GM18951 (cell line): Measurements from ENCODE around the gene KSR2.

Source experiments
- POLR2A ChIP-seq: IDR thresholded peaks from 4 replicates; pipeline ENCODE4 v1.6.1; 2011; ENCODE audit warnings: mild to moderate bottlenecking; ENCODE audit not compliant: insufficient read length, insufficient read depth; ENCODE audit errors: extremely low read depth
- in situ Hi-C: fragments of 300-500 bp; cut with MboI; formaldehyde crosslinking; loops from one replicate; pipeline ENCODE4 v1.12.0; 2022; ENCODE audit warnings: low sequenced_read_pairs, mixed read lengths, inconsistent platforms; ENCODE audit not compliant: unreplicated experiment

Gene KSR2

DNA sequence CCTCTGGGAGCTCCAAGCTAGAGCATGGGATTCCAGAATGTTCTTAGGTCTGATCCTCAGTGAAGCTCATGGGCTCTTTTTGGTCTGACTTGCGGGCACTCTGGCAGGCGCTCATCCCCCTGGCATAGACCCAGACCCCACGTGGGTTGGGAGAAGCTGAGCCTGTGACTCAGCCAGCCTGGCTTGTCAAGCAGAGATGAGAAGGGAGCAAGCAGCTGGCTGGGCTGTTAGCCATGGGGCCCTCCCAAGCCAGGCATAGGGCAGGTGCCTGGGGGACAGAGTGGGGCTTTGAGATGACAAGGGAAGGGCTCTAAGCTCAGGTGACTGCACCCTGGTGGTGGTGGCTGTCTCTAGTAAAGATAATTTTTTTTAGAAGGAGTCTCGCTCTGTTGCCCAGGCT lies 527.0 kb downstream of the KSR2 start:
- in situ Hi-C loops = no loop called here
- no peak for TF ChIP-seq POLR2A

DNA sequence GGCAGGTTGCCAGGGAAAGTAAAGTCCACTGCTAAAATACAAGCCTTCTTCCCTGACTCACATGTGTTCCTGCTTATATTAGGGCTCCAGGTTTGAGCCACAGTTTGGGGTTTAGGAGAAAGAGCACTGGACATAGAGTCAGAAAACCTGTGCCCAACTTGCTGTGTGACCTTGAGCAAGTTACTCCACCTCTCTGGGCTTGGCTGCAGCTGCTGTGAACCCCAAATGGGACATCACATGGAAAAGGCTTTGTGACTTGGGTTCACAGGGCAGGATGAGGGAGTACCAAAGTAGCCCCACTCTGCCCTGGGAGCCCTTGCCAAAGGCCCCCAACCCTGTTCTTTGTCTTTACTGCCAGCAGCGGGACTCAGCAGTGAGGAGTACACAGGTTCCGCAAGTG lies 528.4 kb downstream of the KSR2 start:
- no peak for TF ChIP-seq POLR2A
- in situ Hi-C loops = no loop called here

DNA sequence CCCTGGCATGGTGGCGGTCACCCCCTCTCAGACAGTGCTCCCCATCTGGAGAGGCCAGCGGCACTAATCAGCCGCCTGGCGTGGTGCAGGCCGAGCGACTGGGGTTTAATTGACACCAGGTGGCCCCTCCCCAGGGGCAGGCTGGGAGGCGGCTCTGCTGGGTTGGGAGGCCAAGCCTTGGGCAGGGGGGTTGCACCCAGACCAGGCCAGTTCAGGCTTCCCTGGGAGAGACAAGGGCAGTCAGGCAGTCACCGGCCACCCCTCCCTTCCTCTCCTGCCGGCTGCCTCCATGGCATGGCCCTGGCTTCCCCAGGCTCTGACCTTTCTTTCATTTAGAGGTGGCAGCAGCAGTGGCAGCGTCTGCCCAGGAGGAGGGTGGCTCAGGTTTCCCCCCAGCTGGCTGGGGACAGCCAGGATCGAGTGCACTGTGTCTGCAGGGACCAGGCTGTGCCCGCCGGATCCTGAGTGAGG lies 529.2 kb downstream of the KSR2 start:
- in situ Hi-C loops = no loop called here
- TF ChIP-seq POLR2A = no peak

DNA sequence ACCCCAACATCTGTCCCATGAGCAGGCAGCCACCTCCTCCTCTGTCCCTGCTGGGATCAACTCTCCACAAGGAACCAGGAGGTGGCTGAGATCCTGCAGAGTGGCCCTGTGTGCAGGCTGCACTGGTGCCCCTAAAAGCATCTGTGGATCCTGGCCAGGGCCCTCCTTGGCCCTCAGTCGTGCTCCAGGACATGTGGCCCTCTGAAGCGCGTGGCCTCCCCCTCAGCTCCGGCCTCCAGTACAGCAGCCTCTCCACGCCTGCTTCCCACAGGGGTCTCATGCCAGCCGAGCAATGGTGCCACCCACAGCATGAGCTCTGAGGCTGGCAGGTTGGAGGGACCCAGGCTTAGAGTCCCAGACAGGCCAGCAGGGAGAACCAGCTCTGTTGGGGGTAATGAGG lies 530.0 kb downstream of the KSR2 start:
- in situ Hi-C loops = no loop called here
- TF ChIP-seq POLR2A = no peak

DNA sequence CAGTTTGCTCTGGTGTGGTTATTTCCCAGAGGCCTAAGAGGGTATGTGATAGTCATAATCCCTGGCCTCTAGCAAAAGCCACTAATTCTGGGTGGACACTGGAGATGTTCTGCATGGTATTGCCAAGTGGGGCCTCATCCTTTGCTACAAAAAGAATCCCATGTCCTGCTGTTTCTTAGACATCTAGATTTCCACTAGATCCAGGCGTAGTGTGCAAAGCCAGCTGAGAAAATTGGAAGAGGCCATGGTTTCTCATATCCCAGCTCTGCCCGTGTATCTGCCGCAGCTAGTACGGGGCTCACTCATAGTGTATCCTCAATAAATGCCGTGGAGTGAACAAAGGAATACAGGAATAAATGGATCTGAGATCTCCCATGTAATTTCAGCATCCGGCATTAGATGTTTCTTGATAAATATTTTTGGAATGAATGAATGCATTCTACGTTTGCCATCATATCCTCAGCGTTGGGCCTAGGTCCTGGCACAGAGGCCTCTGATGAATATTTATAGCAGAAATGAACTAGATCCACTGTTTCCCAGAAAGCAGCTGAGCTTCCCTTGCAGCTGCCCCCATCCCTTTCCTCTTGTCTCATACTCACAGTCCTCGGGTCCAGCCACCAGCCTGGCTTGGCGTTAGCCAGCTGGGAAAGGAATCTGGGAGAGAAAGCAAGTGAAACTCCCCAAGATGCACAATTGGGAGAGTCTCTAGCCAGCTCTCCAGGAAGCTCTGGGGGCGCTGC lies 531.1 kb downstream of the KSR2 start:
- in situ Hi-C loops = no loop called here
- TF ChIP-seq POLR2A = no peak

DNA sequence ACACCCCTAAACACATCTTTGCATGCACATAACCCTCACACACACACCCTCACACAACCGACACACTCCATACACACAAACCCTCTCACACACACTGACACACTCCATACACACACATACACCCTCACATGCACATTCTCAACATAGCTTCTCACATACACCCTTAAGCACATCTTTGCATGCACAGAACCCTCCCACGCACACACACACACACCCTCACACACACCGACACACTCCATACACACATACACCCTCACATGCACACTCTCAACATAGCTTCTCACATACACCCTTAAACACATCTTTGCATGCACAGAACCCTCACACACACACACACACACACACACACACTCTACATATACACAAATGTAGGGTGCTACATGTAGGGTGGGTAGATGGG lies 534.9 kb downstream of the KSR2 start:
- no peak for TF ChIP-seq POLR2A
- in situ Hi-C loops = no loop called here

DNA sequence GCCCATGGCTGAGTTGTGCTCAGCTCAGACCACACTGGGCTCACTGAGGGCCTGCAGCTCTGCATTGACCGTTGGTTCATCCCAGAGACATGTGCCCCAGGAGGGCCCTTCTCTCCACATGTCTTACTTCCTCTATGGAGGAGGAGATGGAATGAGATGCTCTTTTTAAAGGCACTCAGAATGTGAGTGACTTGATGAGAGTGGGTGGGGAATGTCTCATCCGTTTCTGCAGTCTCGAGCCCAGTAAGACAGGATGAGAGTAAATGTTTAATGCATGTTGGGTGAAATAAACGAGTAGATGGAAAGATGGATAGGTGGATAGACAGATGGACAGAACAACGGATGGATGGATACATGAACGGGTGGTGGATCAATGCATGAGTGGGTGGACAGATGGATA lies 538.5 kb downstream of the KSR2 start:
- no peak for TF ChIP-seq POLR2A
- in situ Hi-C loops = no loop called here

DNA sequence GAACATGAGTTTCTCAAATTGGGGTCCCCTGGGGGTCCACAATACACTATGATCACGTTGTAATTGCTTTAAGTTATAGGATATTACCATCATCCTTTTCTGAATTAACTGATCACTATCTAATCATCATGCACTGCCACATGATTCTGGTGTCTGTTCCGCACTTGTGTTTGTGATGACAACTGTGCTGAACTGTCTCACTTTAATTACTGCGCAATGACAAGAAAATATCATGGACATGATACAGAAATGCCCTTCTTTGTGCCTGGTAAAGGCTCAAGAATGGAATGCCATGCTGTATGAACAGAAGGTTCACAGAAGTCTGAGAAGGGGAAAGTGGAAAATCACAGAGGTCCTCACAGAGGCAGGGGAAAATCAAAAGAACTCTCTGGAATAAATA lies 541.6 kb downstream of the KSR2 start:
- in situ Hi-C loops = no loop called here
- no peak for TF ChIP-seq POLR2A

DNA sequence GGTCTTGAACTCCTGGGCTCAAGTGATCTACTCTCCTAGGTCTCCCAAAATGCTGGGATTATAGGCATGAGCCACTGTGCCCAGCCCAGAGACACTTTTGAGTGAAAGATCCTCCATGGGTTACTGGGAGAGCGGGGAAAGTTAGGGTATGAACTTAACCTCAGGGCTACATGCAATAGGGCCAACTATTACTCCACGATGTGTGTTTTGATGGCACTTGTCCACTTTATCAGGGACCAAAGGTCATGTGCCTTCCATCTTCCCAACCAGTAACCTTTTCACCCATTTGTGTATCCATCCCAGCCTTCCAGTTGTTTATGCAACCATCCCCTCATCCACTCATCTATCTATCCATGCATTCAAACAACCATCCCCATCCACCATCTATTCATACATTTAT lies 546.8 kb downstream of the KSR2 start:
- TF ChIP-seq POLR2A = no peak
- in situ Hi-C loops = no loop called here

DNA sequence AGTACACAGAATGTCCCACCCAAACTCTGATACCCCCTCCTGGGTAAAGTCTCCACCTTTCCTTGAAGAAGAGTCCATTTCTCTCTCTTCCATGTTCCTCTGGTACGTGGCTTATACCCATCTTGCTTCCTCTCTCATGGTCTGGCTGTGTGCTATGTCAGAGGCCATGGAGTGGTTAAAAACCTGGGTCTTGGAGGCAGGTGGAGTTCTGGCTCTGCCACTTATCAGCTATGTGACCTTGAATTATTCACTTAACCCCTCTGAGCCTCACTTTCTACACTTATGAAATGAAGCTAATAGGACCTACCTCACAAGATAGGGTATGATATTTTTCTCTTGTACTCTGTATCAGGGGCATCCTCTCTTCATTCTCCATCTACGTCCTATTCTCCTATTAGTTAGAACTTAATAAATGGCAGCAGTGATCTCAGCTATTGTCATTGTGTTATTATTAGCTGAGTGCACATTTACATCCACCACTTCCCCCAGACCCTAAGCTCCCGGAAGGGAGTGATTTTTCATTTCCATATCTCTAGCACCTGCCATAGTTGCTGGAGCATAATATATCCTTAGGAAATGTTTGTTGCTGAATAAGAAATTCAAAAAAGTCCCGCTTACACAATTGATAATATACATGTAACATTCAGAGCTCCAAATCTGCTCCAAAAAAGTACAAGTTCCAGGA lies 547.6 kb downstream of the KSR2 start:
- no peak for TF ChIP-seq POLR2A

DNA sequence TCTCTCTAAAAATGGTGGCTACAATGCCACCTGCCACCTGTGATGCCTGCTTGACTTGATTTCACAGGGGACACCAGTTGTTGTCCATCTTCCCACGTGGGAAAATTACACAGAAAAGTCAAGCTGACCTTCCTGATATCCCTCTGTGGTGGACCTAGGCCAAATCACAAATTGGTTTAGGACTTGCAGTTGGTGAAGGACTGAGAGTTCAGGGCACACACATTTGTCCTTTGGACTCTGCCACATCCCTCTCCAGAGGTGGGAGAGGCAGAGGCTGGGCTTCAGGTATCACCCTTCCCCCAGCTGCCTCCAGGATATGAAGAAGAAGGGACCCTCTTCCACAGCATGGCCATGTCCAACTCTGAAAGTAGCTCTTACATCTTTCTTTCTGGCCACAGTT lies 551.8 kb downstream of the KSR2 start:
- in situ Hi-C loops = no loop called here
- TF ChIP-seq POLR2A = no peak

More for the DNA sequence above, 547.6 kb downstream of the KSR2 start:
- in situ Hi-C loops = no loop called here

DNA sequence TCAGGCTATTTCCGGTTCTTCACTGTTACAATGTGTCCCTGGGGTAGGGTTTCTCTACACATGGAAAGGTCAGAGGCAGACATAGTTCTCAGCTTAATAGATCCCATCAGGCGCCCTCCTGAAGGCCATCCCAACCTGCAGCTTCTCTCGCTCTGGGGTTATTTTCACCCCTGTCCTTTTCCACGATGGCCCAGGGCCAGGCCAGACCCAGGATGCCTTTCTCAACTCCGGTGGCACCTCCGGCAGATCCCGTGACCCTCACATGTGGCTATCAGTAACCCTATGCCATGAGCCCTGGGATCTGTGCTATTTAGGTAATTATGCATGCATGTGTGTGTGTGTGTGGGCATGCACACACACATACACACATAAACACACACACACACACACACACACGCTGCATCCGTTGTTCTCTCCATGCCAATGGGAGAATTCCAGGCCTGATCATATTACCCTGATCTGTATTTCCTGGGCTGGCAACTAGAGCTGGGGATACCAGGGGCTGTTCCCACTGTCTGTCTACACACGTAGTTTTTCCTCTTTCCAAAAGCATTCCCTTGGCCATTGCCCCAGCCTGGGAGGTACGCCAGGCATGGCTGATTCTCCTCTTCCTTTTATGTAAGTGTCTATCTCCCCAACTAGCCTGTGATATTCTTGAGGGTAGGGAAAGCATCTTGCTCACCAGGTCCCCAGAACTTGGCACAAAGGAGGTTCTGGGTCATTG lies 556.2 kb downstream of the KSR2 start:
- no peak for TF ChIP-seq POLR2A
- in situ Hi-C loops = no loop called here

DNA sequence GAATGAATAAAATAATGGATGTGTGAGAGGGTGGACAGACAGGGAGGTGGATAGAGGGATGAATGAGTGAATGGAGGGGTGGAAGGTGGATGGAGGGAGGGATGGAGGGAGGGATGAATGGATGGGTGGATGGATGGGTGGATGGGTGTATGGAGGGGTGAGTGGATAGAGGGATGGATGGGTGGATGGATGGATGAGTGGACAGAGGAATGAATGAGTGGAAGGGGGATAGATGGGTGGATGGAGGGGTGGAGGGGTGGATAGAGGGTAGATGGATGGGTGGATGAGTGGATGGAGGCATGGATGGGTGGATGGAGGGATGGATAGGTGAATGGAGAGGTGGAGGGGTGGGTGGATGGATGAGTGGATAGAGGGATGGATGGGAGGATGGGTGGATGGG lies 559.5 kb downstream of the KSR2 start:
- no peak for TF ChIP-seq POLR2A
- in situ Hi-C loops = no loop called here
